Bronchus fibroblast of lung (primary cell): ENCODE results near the gene MED14. TPM values are rescaled to one million over a fixed set of nuclear protein-coding genes. Genes with fewer than 3 reads are reported as not detected.

Experiments
- total RNA-seq: library from RNA; depleted of rRNA; stranded (reverse); fragments of >200 nt; gene quantifications from 2 replicates; pipeline ENCODE4 v1.2.3, GENCODE V29; 2015

The MED14 gene
- total RNA-seq, result 18.3 and 18.9 TPM in 2 replicates

GRCh38 chrX:40735325-40736169 lies at the start of gene MED14:
Gene MED14, minus strand, starts transcription at chrX:40735542. Its CDS starts 130 bp downstream, at chrX:40735412.

GRCh38 chrX:40647307-40648197 lies 87.8 kb downstream of the MED14 start, which contains the start of gene CXorf38:
Gene CXorf38, minus strand, starts transcription at chrX:40647561. Its CDS starts 41 bp downstream, at chrX:40647520.

GRCh38 chrX:40623139-40623536 lies 112.2 kb downstream of the MED14 start, which contains the start of gene MPC1L:
Gene MPC1L, plus strand, starts transcription at chrX:40623428. Its CDS starts 138 bp downstream, at chrX:40623566.

Other genes starting within 250 kb of the MED14 start
- gene ATP6AP2, start 154.6 kb downstream of the MED14 start, total RNA-seq, result 85.6 and 99.4 TPM in 2 replicates
- not detected in 2 replicates for gene MPC1L, start 112.1 kb downstream of the MED14 start, total RNA-seq
- gene CXorf38, start 88.0 kb downstream of the MED14 start, total RNA-seq, result 10.3 and 12.6 TPM in 2 replicates